Prostate gland (tissue), 2 donors: ENCODE data around the gene EEFSEC. TPM values are rescaled to one million over a fixed set of nuclear protein-coding genes. Genes with fewer than 3 reads are reported as not detected.

ENCODE experiments used
- DNase-seq: peaks from one replicate; pipeline ENCODE4 v3.0.0-alpha.2; 2019; ENCODE audit warnings: low spot score
- H3K27ac ChIP-seq, 2 donors: fragments of 200-600 bp; sonication (generic); 2 replicates each; pipeline ENCODE4 v1.5.1; 2017 to 2019
- H3K27me3 ChIP-seq: fragments of 200-600 bp; sonication (generic); replicated peaks from 2 replicates; pipeline ENCODE4 v1.5.1; 2019; ENCODE audit not compliant: insufficient read depth
- H3K36me3 ChIP-seq, 2 donors: fragments of 200-600 bp; sonication (generic); 1 replicate in 1 of 2; 2 replicates in 1 of 2; pipeline versions ENCODE4 v1.5.1 to v1.8.1; 2017 to 2019
- H3K4me1 ChIP-seq: fragments of 200-600 bp; sonication (generic); replicated peaks from 2 replicates; pipeline ENCODE4 v1.5.1; 2019
- H3K4me3 ChIP-seq, 2 donors: fragments of 200-600 bp; sonication (generic); 2 replicates each; pipeline ENCODE4 v1.5.1; 2017 to 2019
- H3K9me3 ChIP-seq: fragments of 200-600 bp; sonication (generic); 2 replicates; pipeline ENCODE4 v1.5.1; 2017
- CTCF ChIP-seq, 4 experiments: fragments of 200-600 bp in 2 of 4; fragments of 450-650 bp in 2 of 4; sonication (generic) in 2 of 4; IDR thresholded peaks; 1 replicate in 3 of 4; 2 replicates in 1 of 4; pipeline ENCODE4 v1.5.1; 2016 to 2019; ENCODE audit warnings: antibody characterized with exemption in 4 of 4, mild to moderate bottlenecking in 2 of 4, moderate library complexity in 2 of 4
- POLR2A ChIP-seq: fragments of 450-650 bp; IDR thresholded peaks from one replicate; pipeline ENCODE4 v1.6.1; 2016; ENCODE audit warnings: antibody characterized with exemption, mild to moderate bottlenecking
- POLR2AphosphoS5 ChIP-seq: sonication (generic); formaldehyde crosslinking; IDR thresholded peaks from one replicate; pipeline ENCODE4 v1.6.1; 2017; ENCODE audit warnings: antibody characterized with exemption
- WGBS: methylation state at CpG from one replicate; pipeline ENCODE4 v1.1.5; 2018; 5-methylcytosine and 5-hydroxymethylcytosine counted together
- intact Hi-C: fragments of 100-400 bp; cut with DNase I; formaldehyde crosslinking; loops from one replicate; pipeline ENCODE4 v1.14.2; 2022
- total RNA-seq, 2 donors: library from RNA; depleted of rRNA; stranded (reverse); fragments of >200 nt; gene quantifications; one replicate each; pipeline ENCODE4 v1.1.0, GENCODE V29; 2016

Gene EEFSEC
- total RNA-seq, 2 donors from 2014 or later = 24.7 to 26.1 TPM

GRCh38 chr3:128409624-128410581 lies 256.6 kb downstream of the EEFSEC start:
- Histone ChIP-seq H3K36me3 (no peaks in the 10 kb centered on the region), H3K9me3 (no peaks in the 10 kb centered on the region), H3K4me1 (no peaks in the 10 kb centered on the region), H3K27me3 (no peaks in the 10 kb centered on the region), H3K4me3 (no peak overlapping the region), H3K27ac (no peak overlapping the region)
- intact Hi-C loops = no loop called here
- WGBS = 78% methylated on average over 16 of the region's 18 CpGs
- no peak for DNase-seq
- TF ChIP-seq CTCF (IDR thresholded peaks at IDR 0.05) (no peak), POLR2A (no peak), POLR2AphosphoS5 (no peak)

GRCh38 chr3:128410669-128411573 lies 257.6 kb downstream of the EEFSEC start:
- Histone ChIP-seq H3K4me1 (no peaks in the 10 kb centered on the region), H3K27me3 (no peaks in the 10 kb centered on the region), H3K9me3 (no peaks in the 10 kb centered on the region), H3K36me3 (no peaks in the 10 kb centered on the region), H3K27ac (no peak overlapping the region), H3K4me3 (no peak overlapping the region)
- TF ChIP-seq POLR2A (no peak), POLR2AphosphoS5 (no peak), CTCF (IDR thresholded peaks at IDR 0.05) (no peak)
- WGBS = 91% methylated on average over 22 of the region's 29 CpGs
- no peak for DNase-seq
- intact Hi-C loops = no loop called here

GRCh38 chr3:128411574-128412064 lies 258.3 kb downstream of the EEFSEC start:
- DNase-seq = no peak
- Histone ChIP-seq H3K4me1 (no peaks in the 10 kb centered on the region), H3K4me3 (no peak overlapping the region), H3K36me3 (no peaks in the 10 kb centered on the region), H3K9me3 (no peaks in the 10 kb centered on the region), H3K27ac (no peak overlapping the region), H3K27me3 (no peaks in the 10 kb centered on the region)
- TF ChIP-seq POLR2AphosphoS5 (no peak), CTCF (IDR thresholded peaks at IDR 0.05) (no peak), POLR2A (no peak)
- intact Hi-C loops = no loop called here
- 85% methylated on average over 18 of the region's 18 CpGs for WGBS

- Histone ChIP-seq H3K27ac (no peak overlapping the region), H3K4me3 (no peak overlapping the region), H3K36me3 (no peaks in the 10 kb centered on the region), H3K27me3 (no peaks in the 10 kb centered on the region), H3K4me1 (no peaks in the 10 kb centered on the region), H3K9me3 (no peaks in the 10 kb centered on the region)
- 94% methylated on average over 15 of the region's 15 CpGs for WGBS
- DNase-seq = no peak
- intact Hi-C loops = no loop called here
- no peak for TF ChIP-seq POLR2A
- TF ChIP-seq CTCF (IDR thresholded peaks at IDR 0.05) = no peak
- no peak for TF ChIP-seq POLR2AphosphoS5
Measured at GRCh38 chr3:128412180-128413002, 259.1 kb downstream of the EEFSEC start.
